ENCODE data around the gene ABI3.

DNA sequence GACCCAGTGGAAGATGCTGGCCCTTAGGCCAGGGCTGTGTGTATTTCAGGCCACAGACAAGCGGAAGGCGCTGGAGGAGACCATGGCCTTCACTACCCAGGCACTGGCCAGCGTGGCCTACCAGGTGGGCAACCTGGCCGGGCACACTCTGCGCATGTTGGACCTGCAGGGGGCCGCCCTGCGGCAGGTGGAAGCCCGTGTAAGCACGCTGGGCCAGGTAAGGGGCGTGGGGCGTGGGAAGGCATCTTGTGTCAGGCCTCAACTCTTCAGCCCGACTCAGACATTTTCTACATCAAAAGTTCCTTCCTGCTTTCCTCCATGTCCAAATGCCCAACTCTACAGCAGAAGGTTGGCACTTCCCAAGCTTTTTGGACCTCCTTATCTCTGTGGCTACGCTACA lies 6.0 kb downstream of the ABI3 start:
- TF ChIP-seq, protein P1, sequence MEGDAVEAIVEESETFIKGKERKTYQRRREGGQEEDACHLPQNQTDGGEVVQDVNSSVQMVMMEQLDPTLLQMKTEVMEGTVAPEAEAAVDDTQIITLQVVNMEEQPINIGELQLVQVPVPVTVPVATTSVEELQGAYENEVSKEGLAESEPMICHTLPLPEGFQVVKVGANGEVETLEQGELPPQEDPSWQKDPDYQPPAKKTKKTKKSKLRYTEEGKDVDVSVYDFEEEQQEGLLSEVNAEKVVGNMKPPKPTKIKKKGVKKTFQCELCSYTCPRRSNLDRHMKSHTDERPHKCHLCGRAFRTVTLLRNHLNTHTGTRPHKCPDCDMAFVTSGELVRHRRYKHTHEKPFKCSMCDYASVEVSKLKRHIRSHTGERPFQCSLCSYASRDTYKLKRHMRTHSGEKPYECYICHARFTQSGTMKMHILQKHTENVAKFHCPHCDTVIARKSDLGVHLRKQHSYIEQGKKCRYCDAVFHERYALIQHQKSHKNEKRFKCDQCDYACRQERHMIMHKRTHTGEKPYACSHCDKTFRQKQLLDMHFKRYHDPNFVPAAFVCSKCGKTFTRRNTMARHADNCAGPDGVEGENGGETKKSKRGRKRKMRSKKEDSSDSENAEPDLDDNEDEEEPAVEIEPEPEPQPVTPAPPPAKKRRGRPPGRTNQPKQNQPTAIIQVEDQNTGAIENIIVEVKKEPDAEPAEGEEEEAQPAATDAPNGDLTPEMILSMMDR (IDR thresholded peaks at IDR 0.05) = no peak
- TF ChIP-seq EZH2 (IDR thresholded peaks at IDR 0.05) = no peak
- no peak for TF ChIP-seq EZH2phosphoT487 (IDR thresholded peaks at IDR 0.05)
